DLD1 (cell line): ENCODE results near the gene TOP2A.
"Not testable (repeated sequence)": the region's sequence is repeated elsewhere in the genome, so short reads cannot be mapped to it uniquely, and the experiment has no call there.

ENCODE experiments used
- in situ Hi-C: cut with HindIII; loops from 2 replicates; pipeline ENCODE4 v1.10.0; 2017; ENCODE audit warnings: low sequenced_read_pairs

Gene TOP2A

DNA sequence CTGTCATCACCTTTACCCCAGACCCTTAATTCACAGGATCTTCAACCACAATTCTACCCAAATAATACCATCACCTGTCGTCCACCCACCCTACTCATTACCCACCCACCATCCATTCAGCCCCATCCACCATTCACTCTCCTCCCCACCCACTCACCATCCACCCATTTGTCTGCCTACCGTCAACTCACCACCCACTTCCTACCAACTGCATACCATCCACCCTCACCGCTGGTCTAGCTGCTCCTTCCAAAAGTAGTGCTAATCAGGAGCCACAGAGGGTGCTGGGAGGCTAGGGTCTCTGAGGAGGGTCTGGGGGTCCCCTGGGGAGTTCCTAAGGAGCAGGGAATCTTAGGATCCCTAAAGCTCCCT, 13.5 kb upstream of the TOP2A start:
- in situ Hi-C loops = no loop called here

DNA sequence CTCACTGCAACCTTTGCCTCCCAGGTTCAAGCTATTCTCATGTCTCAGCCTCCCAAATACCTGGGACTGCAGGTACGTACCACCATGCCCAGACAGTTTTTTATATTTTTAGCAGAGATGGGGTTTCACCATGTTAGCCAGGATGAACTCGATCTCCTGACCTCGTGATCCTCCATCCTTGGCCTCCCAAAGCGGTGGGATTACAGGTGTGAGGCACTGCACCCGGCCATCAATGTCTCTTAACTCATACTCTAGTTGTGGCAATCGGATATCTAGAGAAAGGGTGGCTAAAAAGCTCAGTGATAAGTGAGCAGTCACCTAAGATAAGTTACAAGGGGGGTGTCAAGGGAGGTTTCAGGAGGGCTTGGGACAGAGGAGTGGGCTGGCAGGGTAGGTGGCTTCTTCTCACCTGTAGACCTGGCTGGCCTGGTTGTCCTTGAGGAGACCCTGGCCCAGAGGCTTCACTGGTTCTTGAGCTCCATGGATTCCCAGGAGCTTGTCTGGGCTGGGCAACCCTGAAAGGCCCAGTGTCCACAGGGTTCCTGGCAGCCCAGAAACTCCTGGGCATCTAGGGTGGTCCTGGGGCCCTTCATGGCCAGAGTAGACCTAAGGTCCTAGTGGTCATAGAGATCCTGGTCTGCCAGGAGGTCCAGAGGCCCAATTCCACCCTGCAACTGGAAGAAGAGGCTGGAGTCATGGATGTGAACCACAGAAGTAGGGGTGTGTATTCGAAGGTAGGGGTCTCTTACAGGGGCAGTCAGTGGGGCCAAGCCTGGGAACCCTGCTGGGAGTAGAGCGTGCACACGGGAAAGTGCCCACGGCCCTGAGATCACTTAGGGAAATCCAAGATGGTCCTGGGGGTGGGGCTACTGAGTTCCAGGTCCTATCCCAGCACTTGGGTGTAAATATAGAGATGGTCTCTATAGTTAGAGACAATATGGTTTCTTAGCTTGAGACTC, 12.9 kb upstream of the TOP2A start:
- in situ Hi-C loops = no loop called here

DNA sequence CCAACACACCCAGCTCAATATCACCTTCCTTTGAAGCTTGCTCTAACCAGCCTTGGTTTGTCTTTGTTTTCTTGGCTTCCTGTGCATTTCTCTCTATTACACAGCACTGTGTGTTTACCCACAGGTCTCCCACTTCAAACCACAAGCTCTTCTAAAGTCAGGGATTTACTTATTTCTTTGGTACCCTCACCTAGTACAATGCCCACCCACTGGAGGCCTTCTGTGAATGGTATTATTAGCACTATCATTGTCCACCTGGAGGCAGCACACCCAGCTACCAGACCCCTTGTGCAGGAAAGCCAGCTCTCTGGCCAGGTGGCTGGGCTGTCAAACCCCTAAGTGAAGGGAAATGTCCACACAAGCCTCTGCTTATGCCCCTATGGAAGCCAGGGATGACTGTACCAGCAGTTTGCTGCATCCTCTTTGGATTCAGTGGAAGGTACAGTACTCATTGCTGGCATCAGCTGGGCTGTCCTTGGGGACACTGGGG, 9.4 kb upstream of the TOP2A start:
- in situ Hi-C loops = loop anchor here (10.0 kb wide), 1 partner anchor 98 kb away; no protein-coding TSS in a partner anchor

DNA sequence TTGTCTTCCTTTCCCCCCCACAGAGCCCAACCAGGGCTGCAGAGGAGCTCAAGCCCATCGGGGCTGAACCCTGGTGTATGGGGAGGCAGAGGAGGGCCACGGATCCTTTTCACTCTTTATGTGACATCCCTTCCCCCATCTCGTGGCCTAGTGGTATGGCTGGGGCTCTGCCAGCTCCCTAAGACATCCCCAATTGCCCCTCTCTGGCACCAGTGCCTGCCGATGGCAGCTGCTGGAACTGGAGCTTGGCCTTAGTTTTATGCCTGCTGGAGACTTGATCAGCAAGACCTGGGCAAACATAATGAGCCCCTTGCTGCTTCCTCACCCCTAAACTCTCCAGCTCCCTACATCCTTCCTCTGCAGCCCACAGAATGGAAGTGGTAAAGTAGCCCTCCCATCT, 8.0 kb upstream of the TOP2A start:
- in situ Hi-C loops = loop anchor here (10.0 kb wide), 1 partner anchor 99 kb away; no protein-coding TSS in a partner anchor

DNA sequence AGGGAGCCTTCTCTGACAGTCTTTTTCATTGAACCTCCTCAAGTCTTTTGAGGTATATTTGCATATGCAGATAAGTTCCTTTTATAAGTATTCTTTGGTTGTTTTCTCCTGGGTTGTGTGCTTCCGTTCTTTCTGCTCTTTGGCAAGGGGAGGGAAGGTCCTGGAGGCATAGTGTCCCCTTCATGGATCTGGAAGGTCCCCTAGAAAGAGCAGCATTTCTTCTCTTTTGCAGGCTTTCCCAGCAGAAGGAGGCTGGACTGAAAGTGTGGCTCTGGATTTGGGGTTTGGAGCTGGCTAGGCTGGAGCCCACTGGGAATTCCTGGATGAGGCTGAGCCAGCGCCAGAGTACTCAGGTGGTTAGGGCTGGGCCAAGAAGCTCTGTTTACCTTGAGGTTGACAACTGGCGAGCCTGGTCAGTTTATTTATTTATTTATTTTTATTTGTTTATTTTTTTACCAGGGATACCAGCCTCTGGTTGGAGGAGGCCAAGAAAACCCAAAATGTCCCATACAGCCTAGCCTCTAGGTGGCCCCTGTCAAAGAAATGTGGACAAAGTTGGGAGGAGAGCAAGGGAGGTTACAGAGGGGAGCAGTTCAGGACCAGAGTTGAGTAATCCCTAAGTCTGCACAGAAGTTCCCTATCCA, 5.4 kb upstream of the TOP2A start:
- in situ Hi-C loops = loop anchor here (10.0 kb wide), 1 partner anchor 102 kb away; no protein-coding TSS in a partner anchor

DNA sequence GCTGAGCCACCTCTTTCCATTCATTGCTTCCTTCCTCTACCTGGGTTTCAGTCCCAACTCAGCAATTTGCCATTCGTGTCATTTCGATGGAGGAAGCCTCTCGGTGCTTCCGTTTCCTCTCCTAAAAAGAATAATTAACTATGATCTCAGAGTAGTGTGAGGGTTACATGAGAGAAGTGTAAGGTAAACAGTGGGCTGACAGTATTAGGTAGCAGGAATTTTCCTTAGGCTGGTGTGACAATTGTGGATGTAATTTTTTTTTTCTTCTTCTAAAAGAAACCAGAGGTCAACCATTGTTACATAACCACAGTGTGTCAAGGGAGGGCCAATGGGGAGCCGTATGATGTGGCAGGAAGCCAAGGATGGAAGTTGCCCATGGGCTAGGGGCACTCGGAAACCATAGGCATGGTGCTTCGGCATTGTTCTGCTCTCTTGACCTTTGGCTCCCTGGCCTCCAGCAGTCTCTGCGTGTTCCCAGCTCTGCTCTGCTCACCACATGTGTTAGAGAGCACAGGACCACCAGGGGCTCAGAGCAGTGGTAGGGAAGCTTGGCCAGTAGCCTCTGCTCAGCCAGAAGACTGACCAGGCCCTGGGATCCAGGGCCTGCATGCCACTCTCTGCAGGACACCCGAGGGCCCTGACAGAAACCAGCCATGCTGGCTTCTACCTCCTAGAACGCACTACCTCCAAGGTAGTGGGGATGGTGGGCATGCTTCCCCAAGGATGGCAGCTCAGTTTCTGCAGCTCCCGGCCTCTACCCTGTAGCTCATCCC, 2.0 kb upstream of the TOP2A start:
- in situ Hi-C loops = loop anchor here (10.0 kb wide), 2 partner anchors 105 to 115 kb away; partner anchors contain the start of gene RARA

DNA sequence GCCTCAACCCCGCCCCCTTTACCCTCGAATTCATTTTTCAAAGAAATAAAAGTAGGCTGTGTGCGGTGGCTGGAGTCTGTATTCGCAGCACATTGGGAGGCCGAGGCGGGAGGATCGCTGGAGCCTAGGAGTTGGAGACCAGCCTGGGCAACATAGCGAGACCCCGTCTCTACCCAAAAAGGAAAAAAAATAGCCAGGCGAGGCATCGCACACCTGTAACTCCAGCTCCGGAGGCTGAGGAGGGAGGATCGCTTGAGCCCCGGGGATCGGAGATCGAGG, 671 bp upstream of the TOP2A start:
- in situ Hi-C loops = loop anchor here (10.0 kb wide), 1 partner anchor 114 kb away; the partner anchor contains the start of gene RARA

DNA sequence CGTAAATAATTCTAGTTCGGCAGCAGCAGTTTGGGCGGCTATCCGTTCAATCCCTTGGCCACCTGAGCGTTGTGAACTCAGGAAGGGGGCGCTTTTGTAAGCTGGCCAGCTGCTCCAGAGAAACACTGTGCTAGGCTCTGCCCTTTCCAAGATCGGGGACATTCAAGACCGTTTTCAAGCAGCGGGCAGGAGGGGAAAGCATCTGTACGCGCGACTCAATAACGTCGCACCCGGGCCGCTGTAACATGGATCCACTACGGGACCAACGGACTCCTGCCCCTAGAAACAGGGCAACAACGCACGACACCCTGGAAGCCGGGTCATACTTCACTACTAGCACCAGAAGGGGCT, 463 bp downstream of the TOP2A start:
- in situ Hi-C loops = loop anchor here (10.0 kb wide), 1 partner anchor 112 kb away; the partner anchor contains the start of gene RARA

DNA sequence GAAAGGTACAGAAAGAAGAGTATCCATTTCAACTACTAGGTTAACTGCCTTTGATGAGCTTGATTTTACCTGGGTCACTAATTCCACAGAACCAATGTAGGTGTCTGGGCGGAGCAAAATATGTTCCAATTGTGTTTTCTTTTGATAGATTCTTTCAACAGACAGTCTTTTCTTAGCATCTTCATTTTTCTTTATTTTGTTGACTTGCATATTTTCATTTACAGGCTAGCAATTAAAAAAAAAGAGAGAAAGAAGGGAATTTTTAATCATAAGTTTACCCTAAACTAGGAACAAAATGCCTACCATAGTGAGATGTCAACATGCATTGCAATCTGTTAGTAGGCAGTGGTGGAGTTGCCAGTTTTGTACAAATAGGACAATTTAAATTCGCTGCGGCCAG, 1.0 kb downstream of the TOP2A start:
- in situ Hi-C loops = loop anchor here (10.0 kb wide), 1 partner anchor 112 kb away; the partner anchor contains the start of gene RARA

DNA sequence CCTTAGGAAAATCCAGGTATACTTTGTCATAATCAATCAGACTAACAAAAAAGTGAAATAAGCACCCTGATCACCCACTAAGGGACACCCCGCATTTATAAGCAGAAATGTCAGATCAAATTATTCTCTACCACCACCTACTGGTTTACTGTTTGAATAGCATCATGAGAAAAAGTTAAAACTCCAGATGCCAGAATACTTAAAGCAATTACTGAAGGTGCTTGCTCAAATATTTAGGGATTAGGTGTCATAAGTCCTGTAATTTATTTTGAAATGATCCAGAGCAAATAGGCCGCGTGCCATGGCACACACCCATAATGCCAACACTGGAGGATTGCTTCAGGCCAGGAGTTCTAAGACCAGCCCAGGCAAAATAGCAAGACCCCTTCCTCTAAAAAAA, 2.3 kb downstream of the TOP2A start:
- in situ Hi-C loops = loop anchor here (10.0 kb wide), 1 partner anchor 111 kb away; the partner anchor contains the start of gene RARA

DNA sequence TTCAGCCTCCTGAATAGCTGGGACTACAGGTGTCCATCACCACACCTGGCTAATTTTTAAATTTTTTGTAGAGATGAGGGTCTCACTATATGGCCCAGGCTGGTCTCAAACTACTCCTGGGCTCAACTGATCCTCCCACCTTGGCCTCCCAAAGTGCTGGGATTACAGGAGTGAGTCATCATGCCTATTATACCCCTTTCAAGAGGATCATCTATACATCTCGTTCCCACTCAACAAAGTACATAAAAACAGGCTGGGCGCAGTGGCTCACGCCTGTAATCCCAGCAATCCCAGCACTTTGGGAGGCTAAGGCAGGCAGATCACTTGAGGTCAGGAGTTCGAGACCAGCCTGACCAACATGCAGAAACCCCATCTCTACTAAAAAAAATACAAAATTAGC, 3.4 kb downstream of the TOP2A start:
- in situ Hi-C loops = loop anchor here (10.0 kb wide), 1 partner anchor 110 kb away; the partner anchor contains the start of gene RARA

DNA sequence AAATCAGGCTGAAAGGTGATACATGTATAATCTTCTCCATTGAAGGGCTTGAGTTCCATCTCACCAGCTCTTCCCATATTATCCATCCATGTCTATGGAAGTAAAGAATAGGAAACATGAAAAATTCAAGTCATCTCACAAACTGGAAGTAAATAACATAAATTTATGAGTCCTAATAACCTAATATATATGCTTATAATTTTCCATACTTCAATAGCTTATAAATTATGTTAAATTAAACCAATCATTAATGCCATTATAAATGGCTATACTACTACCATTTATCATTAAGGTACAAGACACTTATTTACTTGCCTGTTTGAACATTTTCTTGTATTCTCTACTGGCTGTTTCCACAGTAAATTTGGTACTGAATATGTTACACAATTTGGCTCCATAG, 4.8 kb downstream of the TOP2A start:
- in situ Hi-C loops = loop anchor here (10.0 kb wide), 1 partner anchor 108 kb away; the partner anchor contains the start of gene RARA

DNA sequence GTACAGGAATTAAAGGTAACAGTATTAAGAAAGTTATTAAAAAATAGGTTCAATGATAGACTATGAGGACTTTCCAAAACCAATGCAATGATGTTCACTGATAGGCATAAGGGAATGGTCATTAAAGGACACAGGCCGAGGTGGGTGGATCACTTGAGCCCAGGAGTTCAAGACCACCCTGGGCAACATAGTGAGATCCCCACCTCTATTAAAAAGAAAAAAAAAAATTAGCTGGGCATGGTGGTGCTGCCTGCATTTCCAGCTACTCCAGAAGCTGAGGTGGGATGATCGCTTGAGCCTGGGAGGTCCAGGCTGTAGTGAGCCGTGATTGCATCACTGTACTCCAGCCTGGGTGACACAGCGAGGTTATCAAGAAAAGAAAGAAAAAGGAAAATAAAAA, 5.9 kb downstream of the TOP2A start:
- in situ Hi-C loops = loop anchor here (10.0 kb wide), 1 partner anchor 107 kb away; the partner anchor contains the start of gene RARA

DNA sequence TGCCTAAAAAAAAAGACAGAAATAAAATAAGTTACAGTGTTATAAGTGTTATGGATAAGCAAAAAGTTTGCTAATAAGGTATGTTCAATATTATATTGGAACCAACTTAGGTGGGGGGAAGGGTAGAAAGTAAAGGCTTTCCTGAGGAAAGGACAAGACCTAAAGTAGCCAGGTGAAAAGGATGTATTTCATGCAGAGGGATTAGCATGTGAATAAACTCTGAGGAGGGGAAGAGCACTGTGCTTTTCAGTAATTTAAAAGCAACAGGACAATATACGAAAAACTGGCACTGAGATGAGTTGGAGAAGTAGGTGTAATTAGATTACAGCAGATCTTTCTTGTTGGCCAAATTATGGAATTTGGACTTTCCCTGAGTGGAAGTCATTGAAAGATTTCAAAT, 7.6 kb downstream of the TOP2A start:
- in situ Hi-C loops = loop anchor here (10.0 kb wide), 1 partner anchor 105 kb away; the partner anchor contains the start of gene RARA

DNA sequence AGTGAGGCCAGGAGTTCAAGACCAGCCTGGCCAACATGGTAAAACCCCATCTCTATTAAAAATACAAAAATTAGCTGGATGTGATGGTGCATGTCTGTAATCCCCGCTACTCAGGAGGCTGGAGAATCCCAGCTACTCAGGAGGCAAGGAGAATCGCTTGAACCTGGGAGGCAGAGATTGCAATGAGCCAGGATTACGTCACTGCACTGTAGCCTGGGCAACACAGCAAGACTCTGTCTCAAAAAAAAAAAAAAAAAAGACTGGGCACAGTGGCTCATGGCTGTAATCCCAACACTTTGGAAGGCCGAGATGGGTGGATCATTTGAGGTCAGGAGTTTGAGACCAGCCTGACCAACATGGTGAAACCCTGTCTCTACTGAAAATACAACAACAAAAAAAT, 8.2 kb downstream of the TOP2A start:
- in situ Hi-C loops = not testable (repeated sequence)

DNA sequence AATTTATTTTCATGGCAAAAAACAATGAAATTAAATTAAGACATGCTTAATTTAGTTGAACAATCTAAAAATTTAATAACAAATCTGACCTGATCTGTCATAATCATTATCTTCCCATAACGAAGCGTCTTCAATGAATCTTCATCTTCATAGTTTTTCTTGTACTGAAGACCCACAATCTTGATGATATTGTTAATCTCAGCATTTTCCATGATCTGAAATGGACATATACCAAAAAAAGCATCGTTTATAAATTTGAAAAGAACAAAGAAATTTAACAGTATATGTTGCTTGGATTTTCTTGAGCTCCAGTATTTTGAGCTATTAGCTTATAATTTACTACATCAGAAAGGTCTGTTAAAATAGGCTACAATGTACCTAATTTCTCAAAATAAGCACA, 10.2 kb downstream of the TOP2A start:
- in situ Hi-C loops = no loop called here

DNA sequence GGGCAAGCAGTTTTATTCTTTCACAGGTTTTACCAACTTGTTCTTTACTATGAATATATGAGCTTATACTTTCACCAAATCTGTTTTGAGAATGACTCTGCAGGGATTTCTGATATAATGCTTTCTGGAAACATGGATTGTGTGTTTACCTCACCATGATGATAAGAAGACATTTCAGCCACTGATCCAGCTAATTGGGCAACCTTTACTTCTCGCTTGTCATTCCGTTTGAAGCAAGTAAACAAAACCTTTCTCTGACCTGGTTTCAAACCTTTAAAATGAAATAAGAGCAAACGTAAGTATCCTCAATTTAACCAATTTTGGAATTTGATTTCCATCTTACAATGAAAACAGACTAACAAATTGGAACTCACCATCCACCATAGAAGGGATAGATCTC, 13.7 kb downstream of the TOP2A start:
- in situ Hi-C loops = no loop called here

DNA sequence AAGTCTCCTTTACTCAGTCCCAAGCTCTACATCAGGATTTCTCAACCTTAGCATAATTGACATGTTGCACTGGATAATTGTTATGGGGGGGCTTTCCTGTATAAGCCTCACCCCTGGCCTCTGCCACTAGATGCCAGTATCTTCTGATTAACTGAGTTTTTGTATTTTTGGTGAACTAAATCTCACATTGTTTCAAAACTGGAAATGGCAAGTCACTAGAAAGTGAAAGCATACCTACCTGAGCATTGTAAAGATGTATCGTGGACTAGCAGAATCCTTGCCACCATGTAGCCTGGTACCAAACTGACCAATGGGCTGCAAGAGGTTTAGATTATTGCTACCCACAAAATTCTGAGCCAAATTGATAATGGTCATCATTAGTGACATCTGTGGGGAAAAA, 15.0 kb downstream of the TOP2A start:
- in situ Hi-C loops = no loop called here

DNA sequence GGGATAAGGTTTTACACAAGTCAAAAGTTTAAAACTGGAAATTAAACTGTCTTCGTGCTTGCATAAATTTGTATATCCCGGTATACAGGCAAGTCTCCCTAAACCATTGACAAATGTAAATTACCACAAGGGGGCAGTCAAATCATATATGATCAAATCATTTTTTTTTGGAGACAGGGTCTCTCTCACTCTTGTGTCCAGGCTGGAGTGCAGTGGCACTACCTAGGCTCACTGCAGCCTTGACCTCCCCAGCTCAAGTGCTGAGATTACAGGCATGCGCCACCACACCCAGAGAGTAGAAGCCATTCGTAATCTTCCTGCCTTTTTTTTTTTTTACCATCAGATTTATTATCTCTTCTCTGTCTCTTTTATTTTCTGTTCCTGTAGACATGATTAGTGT, 18.5 kb downstream of the TOP2A start:
- in situ Hi-C loops = no loop called here

DNA sequence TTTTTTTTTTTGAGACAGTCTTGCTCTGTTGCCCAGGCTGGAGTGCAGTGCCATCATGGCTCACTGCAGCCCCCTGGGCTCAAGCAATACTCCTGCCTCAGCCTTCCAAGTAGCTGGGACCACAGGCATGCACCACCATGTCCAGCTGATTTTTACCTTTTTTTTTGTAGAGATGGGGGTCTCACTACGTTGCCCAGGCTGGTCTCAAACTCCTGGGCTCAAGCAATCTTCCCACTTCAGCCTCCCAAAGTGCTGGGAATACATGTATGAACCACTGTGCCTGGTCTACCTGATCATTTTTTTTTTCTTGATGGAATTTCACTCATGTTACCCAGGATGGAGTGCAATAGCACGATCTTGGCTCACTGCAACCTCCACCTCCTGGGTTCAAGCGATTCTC, 31.1 kb downstream of the TOP2A start:
- in situ Hi-C loops = not testable (repeated sequence)

DNA sequence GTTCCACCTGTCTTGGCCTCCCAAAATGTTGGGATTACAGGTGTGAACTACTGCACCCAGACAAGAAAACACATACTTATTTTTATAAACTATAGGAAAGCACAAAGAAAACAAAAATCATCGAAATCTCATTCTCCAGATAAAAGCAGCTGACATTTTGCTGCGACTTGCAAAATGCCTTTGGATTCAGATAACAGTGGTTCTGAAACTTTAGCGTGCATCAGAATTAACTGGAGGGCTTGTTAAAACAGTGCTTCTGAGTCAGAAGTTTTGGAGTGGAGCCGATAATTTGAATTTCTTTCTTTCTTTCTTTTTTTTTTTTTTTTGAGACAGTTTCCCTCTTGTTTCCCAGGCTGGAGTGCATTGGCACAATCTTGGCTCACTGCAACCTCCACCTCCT, 35.4 kb downstream of the TOP2A start:
- in situ Hi-C loops = no loop called here
